Sigmoid colon (tissue), 4 donors: Measurements from ENCODE around the gene SHISAL1.

Source experiments
- POLR2A ChIP-seq, 2 donors: fragments of 450-650 bp; IDR thresholded peaks; one replicate each; pipeline ENCODE4 v1.6.1; 2016; ENCODE audit warnings: antibody characterized with exemption in 2 of 2, mild to moderate bottlenecking in 2 of 2, moderate library complexity in 2 of 2
- POLR2AphosphoS5 ChIP-seq, 4 donors: sonication (generic); formaldehyde crosslinking; IDR thresholded peaks; one replicate each; pipeline ENCODE4 v1.6.1; 2017; ENCODE audit warnings: antibody characterized with exemption in 4 of 4
- TF ChIP-seq, protein P1 (sequence below), 4 experiments: fragments of 450-650 bp in 3 of 4; fragments of 200-600 bp in 1 of 4; IDR thresholded peaks; one replicate each; pipeline ENCODE4 v1.5.1; 2016 to 2019; ENCODE audit warnings: antibody characterized with exemption in 4 of 4, mild to moderate bottlenecking in 3 of 4, moderate library complexity in 2 of 4

DNA sequence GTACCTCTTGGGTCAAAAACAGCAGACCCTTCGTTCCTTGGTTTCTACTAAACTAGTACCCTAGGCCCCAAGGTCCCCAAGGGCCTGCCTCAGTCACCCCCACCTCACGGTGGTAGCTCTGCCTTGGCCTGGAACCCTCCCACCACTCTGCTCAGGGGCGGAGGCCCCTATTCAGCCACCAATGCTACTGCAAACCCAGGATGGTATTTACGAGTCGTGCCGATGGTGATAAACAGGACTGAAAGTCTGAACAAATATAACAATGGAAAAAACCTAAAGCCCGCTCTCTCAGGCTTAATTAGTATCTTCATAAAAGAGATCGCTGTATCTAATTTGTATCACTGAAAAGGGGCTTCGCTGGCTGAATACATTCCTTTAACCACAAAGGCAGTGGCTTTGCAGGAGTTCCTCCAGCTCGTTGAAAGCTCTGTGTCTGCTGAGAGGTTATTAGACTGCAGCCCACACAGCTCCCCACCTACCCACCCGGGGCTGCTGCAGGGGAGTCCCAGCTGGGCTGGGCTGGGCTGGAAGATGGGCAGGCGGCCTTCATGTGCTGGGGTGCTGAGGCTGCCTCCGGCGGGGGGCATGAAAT lies 15.2 kb downstream of the SHISAL1 start:
- no peak for TF ChIP-seq POLR2A (IDR thresholded peaks at IDR 0.05)
- TF ChIP-seq, protein P1, sequence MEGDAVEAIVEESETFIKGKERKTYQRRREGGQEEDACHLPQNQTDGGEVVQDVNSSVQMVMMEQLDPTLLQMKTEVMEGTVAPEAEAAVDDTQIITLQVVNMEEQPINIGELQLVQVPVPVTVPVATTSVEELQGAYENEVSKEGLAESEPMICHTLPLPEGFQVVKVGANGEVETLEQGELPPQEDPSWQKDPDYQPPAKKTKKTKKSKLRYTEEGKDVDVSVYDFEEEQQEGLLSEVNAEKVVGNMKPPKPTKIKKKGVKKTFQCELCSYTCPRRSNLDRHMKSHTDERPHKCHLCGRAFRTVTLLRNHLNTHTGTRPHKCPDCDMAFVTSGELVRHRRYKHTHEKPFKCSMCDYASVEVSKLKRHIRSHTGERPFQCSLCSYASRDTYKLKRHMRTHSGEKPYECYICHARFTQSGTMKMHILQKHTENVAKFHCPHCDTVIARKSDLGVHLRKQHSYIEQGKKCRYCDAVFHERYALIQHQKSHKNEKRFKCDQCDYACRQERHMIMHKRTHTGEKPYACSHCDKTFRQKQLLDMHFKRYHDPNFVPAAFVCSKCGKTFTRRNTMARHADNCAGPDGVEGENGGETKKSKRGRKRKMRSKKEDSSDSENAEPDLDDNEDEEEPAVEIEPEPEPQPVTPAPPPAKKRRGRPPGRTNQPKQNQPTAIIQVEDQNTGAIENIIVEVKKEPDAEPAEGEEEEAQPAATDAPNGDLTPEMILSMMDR (IDR thresholded peaks at IDR 0.05), result no peak
- no peak for TF ChIP-seq POLR2AphosphoS5 (IDR thresholded peaks at IDR 0.05)
